AML-193 (cell line): ENCODE data around the gene FETUB.
A peak's percentile ranks its signal among the peaks of the same experiment; 100 is the strongest.

ENCODE experiments used
- DNase-seq, 2 experiments: peaks; one replicate each; lab custom pipeline; 2025; lab: John Stamatoyannopoulos, UW

FETUB gene

GRCh38 chr3:186639778-186640472 lies at the start of gene FETUB:
FETUB (plus strand) TSS chr3:186640399; CDS start chr3:186640461, 62 bp downstream.
- no peak for DNase-seq

- DNase-seq = no peak
Observed at GRCh38 chr3:186590580-186591295, 49.5 kb upstream of the FETUB start.

- no peak for DNase-seq
Observed at GRCh38 chr3:186592682-186593081, 47.5 kb upstream of the FETUB start.

GRCh38 chr3:186593862-186594261 lies 46.3 kb upstream of the FETUB start:
- DNase-seq = no peak

GRCh38 chr3:186594591-186595113 lies 45.5 kb upstream of the FETUB start:
- no peak for DNase-seq

GRCh38 chr3:186596568-186597287 lies 43.5 kb upstream of the FETUB start:
- DNase-seq = no peak

GRCh38 chr3:186598108-186598784 lies 42.0 kb upstream of the FETUB start:
- no peak for DNase-seq

- no peak for DNase-seq
Observed at GRCh38 chr3:186598794-186599141, 41.4 kb upstream of the FETUB start.

GRCh38 chr3:186599142-186599784 lies 40.9 kb upstream of the FETUB start:
- no peak for DNase-seq

GRCh38 chr3:186599785-186600166 lies 40.4 kb upstream of the FETUB start:
- DNase-seq = no peak

- no peak for DNase-seq
Observed at GRCh38 chr3:186600896-186601295, 39.3 kb upstream of the FETUB start.

GRCh38 chr3:186603159-186603558 lies 37.0 kb upstream of the FETUB start:
- DNase-seq = no peak

GRCh38 chr3:186605078-186605477 lies 35.1 kb upstream of the FETUB start:
- no peak for DNase-seq

- DNase-seq = no peak
Observed at GRCh38 chr3:186605561-186606545, 34.3 kb upstream of the FETUB start.

- no peak for DNase-seq
Observed at GRCh38 chr3:186608624-186609215, 31.5 kb upstream of the FETUB start.

GRCh38 chr3:186609247-186609868 lies 30.8 kb upstream of the FETUB start:
- DNase-seq = peak; percentile 5 to 42

GRCh38 chr3:186612065-186612464 lies 28.1 kb upstream of the FETUB start:
- DNase-seq = no peak

GRCh38 chr3:186612721-186613636 lies 27.2 kb upstream of the FETUB start, which contains the start of gene AHSG:
AHSG (plus strand) TSS chr3:186613060; CDS start chr3:186613142, 82 bp downstream.
- DNase-seq = no peak
